CD4-positive, alpha-beta T cell treated with Interleukin-12 subunit alpha and Interleukin-12 subunit beta, for 1 hour (primary cell): ENCODE data around the gene ADAMTS3.

Source experiments
- DNase-seq: peaks from one replicate; pipeline ENCODE4 v3.0.0-alpha.2; 2020

Gene ADAMTS3

DNA sequence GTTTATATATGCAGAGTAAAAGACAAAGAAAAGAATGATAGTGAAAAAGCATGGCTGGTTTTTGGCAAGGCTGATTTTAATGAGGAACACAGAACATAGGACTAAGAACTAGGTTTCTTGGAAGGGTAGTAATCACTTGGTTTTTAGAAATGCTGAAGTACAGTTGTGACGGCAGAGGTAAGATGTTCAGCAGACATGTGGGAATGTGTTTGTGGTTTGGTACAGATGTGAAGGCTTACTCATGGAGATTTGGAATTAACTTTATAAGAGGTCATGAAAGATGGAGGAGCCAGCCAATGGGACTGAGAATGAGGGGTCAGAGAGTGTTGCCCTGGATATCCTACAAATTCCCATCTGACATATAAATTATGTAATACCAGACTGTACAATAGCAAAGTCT is 293.6 kb downstream of the ADAMTS3 start:
- no peak for DNase-seq

DNA sequence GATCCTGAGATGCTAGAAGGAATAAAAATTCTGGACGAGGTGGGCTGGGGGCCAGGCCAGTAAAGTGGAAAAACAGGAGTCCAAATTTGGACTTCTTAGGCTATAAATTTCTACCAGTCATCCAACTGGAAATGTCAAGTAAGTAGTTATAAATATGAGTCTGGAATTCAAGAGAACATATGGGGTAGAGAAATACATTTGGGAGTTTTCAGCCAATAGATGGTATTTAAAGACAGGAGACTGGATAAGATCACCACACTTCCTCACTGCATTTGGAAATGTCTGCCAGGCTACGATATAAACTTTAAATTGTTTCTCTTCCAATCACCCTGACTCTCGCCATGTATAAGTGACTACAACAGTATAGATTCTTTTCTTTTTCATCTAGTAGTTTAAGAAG is 294.8 kb downstream of the ADAMTS3 start:
- DNase-seq, result no peak

DNA sequence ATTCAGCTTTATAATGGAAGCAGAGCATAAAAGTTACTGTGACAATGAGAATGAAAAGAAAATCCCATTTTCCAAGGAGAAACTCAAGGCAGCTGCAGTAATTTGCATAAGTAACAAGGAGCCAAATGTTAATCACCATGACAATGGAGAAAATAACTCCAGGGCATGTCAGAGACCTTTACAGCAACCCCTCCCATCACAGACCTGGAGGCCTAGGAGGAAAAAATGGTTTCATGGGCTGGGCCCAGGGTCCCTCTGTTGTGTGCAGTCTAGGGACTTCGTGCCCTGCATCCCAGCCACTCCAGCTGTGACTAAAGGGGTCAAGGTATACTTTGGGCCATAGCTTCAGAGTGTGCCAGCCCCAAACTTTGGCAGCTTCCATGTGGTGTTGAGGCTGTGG is 313.8 kb downstream of the ADAMTS3 start:
- DNase-seq, result no peak

DNA sequence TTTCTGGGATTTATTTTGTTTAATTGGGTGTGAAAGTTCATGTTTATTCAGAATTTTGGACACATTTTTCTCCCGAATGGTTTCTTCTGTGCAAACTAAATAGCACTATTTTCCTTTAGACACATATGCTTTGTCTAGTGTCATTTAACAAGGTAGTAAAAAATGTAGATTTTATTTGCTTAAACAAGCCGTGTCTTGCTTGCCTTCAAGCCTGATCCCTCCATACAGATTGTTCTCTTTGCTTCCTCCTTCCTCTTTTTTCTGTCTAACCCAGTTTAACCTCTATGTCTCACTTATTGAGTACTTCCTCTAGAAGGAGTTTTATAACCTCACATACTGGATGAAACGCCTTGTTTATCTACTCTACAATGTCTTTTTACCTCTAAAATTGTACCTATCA is 325.4 kb downstream of the ADAMTS3 start:
- no peak for DNase-seq

DNA sequence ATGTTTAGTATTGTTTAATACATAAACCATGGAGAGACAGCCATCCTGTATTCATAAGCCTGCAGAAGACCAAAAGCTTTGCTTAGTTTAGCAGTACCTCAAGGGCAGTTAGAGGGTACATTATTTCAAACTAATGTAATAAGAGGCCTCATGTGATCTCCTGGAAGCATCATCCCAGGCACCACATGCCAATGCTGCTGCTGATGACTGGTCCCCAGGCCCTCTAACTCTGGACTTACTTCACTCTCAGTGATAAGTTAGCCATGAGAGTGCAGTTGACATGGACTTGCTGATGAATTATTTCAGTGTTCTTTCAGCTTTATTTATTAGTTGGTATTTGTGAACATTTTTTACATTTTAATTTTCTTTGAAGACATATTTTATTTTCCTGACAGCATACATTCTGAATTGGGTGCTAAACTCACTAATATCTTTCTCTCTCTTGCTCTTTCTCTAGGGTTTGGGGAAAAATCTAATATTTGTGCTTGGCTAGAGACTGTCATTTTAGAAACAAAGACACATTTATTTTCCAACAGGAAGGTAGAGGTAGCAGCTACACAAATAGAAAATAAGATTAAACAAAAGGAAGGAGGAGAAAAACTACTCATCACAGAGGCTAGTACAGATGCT is 329.4 kb downstream of the ADAMTS3 start:
- no peak for DNase-seq
